ENCODE data around the gene MLH1.
"Not testable (repeated sequence)": the region's sequence is repeated elsewhere in the genome, so short reads cannot be mapped to it uniquely, and the experiment has no call there.

The MLH1 gene

DNA sequence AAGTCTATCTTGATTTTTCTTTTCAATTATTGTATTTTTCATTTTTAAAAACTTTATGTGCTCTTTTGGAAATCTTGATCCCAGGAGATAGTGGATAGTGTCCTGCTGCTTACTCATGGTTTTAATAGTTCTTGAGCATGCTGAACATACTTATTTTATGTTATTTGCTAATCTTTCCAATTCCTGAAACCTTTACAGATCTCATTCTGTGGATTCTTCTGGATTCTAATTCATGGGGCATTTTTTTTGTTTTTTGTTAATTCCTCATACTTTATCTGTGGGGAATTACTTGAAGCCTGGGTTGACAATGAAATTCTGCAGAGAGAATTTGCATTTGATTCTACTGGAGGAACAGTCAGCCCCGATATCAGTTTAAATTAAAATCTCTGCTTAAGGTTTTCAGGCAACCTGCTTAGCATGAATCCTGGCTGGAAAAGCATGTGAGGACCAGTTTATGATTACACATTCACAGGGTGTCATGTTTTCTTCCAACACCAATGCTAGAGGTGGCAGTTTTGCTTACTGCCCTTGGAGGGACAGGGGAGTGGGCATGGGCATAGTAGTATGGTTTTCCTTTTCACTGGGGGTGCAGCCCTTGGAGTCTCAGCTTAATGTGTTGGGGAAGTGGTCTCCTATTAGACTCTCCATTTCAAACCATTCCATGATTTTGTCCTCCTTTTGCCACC lies 46.0 kb downstream of the MLH1 start:
- DNase-seq = no peak

DNA sequence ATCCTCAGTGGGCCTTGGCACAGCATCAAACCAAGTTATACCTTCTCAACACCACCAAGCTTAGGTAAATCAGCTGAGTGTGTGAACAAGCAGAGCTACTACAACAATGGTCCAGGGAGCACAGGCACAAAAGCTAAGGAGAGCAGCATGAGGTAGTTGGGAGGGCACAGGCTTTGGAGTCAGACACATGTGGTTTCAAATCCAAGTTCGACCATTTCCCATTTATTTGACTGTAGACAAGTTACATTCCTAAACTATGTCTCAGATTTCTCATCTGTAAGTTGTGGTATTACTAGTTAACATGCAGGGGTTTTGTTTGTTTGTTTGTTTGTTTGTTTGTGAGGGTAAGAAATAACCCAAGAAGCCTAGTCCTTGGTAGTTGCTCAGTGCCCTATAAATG lies 46.9 kb downstream of the MLH1 start:
- no peak for DNase-seq

DNA sequence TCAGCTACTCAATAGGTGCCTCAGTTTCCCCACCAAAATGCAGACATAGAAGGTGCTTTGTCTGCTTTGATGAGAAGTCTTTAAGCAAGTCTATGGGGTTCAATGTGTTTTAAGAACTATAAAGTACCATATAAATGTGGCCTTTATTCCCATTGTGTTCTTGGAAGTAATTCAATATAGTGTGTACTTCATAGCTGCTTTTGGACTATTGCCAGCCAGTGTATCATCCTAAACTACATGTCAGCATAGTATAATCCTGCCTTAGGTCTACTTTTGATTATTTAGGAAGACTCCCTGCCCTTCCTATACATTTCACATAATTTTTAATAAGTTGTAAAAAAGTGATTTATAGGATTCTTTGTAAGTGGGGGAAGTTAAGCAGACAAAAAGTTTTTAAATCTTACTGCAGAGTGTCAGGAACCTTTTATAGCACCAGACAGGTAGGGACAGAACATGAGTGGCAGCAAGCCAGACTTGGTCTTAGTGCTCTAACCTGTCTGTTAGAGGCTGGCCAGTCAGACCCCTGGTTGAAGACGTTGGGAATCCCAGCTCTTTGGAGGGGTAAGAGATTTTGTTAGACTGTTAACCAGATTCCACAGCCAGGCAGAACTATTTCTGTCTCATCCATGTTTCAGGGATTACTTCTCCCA lies 48.4 kb downstream of the MLH1 start:
- DNase-seq = no peak

DNA sequence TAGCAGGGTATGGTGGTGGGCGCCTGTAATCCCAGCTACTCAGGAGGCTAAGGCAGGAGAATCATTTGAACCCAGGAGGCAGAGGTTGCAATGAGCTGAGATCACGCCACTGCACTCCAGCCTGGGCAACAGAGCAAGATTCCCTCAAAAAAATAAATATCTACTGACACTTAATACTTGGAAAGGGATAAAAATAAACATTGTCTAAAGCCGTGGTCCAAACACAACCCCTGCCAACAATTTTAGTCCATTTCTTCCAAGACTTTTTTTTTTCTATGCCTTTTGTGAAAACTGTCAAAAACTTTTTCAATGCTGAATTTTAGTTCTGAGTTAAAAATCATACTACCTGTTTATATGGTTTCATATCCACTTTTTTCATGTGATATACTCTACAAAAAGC lies 49.4 kb downstream of the MLH1 start:
- DNase-seq = not testable (repeated sequence)

DNA sequence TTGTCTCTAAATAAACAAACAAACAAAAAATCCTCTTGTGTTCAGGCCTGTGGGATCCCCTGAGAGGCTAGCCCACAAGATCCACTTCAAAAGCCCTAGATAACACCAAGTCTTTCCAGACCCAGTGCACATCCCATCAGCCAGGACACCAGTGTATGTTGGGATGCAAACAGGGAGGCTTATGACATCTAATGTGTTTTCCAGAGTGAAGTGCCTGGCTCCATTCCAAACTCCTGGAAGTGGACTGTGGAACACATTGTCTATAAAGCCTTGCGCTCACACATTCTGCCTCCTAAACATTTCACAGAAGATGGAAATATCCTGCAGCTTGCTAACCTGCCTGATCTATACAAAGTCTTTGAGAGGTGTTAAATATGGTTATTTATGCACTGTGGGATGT lies 57.0 kb downstream of the MLH1 start:
- no peak for DNase-seq

DNA sequence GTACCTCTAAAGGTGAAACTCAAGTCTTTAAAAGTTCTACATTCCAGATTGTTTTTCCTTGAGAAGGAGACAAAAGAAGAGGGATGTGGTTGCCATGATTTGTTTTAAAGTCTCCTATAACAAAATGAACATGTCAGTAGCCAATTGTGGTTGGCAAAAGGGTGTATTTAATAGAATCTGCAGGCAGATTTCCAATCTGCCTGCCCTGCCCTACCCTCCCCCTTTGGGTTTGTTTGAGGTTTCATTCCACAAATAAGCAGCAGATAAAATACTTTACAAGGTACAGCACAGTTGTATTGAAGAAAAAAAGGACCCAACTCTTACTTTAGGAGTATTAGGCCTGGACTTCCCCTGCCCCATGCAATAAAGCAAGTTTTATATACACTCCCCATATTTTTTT lies 59.5 kb downstream of the MLH1 start:
- DNase-seq = no peak

DNA sequence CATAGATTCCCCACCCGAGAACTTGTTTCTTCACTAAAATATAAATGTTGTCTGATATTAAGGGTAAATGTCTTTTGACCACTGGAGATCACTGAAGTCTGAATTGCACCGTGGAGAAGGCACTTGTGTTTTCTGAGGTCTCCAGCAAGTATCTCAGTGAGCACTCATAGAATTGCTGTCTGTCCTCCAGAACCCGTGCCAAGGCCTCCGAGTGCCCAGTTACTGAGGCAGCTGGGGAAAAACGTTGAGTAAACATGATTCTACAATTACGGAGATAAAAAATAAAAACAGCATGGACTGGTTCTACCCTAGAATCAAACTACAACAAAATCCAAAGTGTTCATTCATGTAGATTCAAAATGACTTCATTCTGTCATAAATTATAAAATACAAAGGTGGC lies 60.0 kb downstream of the MLH1 start:
- no peak for DNase-seq

DNA sequence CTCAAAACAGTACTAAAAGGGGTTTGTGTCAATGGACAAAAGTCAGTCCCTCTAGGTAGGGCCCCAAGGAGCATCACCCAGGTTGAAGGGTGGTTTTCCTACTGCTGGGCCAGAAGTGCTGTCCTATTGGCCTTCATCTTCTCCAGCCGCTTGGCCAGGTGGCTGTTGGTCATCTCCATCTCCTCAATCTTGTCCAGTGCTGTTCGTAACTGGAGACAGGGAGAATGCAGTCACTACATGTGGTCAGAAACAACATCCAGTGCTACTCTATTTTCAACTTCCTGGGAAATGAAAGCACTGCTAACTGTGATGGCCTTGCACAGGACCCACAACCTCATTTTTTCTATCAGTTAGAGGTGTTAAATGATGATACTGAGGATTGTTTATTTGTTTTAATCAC lies 60.4 kb downstream of the MLH1 start:
- DNase-seq = no peak

DNA sequence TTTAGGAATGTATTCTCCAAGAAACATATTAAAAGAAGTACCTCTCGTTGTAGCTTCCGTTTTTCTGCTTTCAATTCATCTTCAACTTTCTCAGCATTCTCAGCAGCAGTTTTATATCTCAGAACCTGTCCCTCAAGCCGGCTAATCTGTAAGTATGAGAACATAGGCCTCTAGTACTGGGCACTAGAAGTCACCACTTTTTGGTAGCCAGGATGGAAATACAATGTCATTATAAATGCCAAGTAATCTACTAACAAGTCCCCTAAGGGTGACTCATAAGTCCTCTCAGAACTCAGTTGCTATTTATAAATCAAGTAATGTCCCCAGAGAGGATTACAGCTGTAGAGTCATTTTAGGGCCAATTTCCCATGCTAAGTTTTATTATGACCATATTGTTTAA lies 61.1 kb downstream of the MLH1 start:
- DNase-seq = no peak

DNA sequence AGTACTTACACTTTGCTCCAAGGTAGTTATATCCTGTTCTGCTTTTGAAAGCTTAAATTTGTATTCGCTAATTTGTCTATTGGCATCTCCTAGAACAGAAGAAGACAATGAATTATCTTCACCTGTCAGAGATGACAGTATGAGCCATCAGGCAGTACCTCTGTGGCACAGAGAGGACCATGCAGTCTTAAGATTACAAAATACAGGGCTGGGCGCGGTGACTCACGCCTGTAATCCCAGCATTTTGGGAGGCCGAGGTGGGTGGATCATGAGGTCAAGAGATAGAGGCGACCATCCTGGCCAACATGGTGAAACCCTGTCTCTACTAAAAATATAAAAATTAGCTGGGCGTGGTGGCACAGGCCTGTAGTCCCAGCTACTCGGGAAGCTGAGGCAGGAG lies 61.8 kb downstream of the MLH1 start:
- DNase-seq = not testable (repeated sequence)

DNA sequence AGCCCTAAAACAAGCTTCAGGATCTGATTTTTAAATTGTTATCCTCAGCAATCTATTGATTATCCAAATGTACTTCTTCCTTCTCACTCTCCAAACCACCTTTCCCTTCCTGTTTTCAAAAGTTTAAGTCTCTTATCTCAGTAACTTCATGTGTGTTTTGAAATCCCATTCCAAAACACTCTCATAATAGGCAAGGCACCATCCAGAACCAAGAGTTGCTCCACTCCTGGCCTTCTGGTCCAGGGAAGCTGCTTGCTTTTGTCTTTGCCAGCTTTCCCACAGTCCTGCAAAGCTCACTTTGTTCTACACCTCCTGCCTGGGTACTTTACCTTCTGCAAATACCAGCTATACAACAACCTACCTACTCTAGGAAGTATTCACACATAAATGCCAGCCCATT lies 63.5 kb downstream of the MLH1 start:
- DNase-seq = no peak

DNA sequence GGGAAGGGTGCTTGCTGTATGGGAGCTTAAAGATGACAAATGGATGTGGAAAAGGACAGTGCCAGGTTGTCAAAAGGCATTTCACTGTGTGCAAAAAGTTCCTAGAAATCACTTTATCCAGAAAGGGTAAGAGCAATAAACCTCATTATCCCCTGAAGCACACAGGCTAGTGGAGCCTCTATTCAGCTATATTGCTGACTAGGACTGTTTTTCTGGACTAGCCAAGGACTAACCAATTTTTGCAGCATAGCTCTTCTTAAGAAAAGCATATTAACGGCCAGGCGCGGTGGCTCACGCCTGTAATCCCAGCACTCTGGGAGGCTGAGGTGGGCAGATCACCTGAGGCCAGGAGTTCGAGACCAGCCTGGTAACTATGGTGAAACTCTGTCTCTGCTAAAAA lies 64.8 kb downstream of the MLH1 start:
- DNase-seq = no peak

DNA sequence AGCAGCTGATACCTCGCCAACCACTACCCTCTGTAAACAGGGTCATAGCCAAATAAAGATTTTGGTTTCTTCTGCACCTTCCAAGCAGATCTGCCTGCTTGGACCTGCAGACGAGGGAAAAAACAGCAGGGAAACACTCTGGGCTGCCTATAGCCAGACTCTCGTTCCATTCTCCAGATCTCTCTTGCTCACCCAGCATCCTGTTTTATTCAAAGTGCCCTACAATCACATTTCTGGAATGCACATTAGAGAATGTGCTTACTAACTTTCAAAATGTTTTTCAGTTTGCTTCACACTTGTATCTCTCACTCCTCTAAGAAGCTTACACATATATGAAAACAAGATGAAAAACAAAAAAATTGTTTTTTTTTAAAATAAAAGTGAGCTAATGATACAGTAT lies 71.4 kb downstream of the MLH1 start:
- DNase-seq = no peak

DNA sequence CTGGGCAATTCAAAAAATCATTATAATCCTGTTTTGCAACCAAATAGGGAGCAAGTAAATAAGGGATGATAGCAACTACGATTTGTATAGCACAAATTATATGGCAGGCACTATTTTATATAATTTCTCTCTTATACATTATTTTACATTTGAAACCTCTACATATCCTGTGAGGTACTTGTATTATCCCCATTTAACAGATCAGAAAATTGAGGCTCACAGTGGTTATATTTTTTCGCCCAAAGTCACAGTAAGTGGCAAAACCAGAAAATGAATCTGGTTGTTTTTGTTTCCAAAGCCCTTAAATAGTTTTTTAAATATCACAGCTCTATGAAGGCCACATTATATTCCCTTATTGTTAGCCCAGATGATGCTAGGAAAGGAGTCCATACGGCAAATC lies 74.3 kb downstream of the MLH1 start:
- no peak for DNase-seq

DNA sequence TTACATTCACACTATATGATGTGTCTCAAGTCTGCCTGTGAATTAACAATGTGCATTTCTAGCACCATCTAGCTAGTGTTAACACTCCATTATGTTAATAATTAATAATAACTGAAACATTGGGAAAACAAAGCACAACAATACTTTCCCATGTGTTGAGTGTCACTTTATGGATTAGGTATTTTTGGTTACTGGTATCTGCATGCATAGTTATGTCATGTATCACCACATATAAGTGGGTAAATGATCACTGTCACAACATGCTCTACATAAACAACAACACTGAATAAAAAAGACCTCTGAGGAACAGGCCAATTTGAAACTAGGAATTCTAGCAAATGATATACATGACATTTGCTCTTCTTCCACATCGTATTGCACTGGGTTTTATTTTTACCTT lies 74.7 kb downstream of the MLH1 start:
- no peak for DNase-seq

DNA sequence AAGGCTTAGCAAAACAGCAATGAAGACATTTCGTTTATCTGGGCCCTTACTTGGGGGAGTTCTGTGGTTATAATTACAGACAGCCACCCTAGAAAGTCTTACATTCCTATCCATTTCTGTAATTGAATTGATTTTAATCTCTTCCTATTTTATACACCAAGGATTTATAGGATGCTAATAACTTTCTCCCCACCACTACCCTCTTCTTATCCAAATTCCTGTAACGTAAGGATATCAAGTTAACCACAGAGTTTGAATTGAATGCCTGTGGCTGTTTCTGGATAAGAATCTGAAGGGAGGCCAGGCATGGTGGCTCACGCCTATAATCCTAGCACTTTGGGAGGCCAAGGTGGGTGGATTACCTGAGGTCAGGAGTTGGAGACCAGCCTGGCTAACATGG lies 78.6 kb downstream of the MLH1 start:
- no peak for DNase-seq

DNA sequence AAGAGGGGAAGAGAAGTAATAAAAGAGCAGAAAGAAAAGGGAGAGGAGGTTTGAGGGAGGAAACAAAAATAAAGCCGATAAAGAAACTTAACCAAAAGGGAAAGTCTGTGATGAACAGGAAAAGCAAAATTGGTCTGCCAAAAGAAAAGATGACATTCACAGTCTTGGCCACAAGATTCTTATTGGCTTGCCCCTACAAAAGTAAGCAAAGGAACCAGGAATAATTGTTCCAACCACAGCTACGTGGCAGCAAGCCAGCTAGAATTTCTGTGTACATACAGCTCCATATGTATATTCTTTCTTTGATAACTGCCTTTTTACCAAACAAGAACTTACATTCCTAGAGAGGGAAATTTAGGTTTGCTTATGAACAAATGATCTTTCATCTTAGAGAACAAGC lies 79.6 kb downstream of the MLH1 start:
- DNase-seq = no peak

DNA sequence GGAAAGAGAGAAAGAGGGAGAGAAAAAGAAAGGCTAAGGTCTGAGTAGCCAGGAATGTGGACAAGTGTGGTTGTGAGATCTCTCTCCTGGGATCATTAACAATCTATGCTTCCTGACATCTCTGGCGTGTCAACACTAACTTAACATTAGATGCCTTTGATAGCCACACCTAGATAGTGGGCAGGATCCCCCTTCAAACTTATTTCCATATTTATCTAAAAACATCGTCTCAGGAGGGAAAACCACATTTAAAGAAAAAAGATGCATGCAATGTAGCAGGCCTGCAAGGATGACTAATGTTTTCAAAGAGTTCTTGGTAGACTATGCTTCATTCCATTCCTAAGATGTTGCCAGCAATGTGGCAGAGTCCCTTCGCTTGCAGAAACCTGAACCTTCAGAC lies 80.9 kb downstream of the MLH1 start:
- no peak for DNase-seq

DNA sequence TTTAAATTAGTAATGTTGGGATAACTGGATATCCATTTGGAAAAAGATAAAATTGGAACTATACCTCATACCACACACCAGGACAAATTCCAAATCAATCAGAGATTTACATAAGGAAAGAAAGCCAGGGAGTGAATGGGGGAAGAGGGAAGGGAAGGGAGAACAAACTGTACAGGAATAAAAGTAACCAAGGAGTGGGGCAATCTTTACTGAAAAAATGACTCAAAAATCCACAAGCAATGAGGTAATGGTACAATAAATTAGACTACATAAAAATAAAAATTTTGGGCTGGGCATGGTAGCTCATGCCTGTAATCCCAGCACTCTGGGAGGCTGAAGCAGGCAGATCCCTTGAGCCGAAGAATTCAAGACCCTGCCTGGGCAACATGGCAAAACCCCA lies 82.6 kb downstream of the MLH1 start:
- DNase-seq = no peak

DNA sequence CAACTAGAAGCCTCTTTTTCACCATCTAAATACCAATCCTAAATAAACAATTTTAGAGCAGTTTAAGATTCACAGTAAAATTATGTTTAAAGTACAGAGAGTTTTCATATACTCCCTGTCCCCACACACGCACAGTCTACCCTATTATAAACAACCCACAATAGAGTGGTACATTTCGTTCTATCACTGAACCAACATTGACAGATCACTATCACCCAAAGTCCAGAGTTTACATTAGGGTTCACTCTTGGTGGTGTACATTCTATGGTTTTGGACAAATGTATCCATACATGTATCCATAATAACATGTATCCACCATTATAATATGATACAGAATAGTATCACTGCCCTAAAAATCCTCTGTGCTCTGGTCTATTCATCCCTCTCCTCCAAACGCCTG lies 89.0 kb downstream of the MLH1 start:
- DNase-seq = no peak

DNA sequence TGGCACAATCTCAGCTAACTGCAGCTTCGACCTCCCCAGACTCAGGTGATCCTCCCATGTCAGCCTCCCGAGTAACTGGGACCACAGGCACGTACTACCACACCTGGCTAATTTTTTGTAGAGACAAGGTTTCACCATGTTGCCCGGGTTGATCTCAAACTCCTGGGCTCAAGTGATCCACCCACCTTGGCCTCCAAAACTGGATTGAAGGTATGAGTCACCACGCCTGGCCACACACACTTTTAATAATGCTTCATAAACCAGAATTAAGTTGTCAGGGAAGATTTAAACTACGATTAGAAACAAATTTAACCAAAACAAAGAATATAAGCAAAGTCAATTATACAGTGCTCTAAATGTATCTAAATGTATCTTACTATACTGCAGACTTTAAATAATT lies 93.6 kb downstream of the MLH1 start:
- no peak for DNase-seq

DNA sequence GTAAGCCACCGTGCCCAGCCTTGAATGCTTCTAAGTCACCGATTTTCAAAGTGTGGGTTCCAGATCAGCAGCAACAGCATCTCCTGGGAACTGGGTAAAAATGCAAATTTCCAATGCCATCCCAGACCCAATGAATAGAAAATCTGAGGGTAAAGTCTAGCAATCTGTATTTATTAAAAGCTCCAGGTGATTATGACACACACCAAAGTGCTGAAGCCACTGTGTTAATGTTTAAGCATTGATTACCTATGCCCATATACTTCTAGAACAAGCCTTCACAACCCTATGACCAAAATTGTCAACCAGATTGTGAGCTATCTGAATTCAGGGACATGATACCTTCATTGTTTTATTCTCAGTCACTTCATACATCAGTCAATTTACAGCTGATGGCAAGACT lies 94.6 kb downstream of the MLH1 start:
- no peak for DNase-seq

DNA sequence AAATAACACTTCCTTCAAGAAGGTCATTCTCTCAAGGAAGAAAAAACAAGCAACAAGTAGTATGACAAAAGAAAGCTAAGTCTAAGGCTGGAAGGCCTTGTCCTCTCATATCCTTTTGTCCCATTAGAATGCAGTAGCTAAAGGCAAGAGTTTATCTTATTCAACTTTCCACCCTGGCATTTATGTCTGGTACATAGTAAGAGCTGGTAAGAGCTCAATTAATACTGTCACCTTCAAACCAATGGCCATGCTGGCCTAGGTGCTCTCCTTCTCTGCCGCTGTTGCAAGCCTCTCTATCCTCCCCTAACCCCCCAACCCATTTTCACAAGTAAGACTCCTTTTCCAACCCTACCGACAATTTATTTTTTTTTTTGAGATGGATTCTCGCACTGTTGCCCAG lies 99.2 kb downstream of the MLH1 start:
- DNase-seq = no peak

DNA sequence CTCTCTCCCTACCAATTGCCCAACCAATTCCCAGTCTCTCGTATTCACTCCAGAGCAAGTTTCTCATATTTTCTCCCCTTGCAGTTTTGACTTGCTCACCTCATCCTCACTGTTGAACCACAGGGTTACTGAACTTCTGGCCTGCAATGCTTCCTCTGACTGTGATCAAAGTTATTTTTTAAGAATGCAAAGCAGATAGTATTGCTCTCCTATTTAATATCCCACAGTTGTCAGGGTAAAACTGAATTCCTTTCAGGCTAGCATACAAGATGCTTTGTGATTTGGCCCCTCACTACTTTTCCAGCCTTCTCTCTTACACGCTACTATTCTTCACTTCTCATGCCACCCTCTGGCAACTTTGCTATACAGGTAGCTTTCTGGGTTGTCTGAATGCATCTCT lies 100.2 kb downstream of the MLH1 start:
- DNase-seq = no peak

DNA sequence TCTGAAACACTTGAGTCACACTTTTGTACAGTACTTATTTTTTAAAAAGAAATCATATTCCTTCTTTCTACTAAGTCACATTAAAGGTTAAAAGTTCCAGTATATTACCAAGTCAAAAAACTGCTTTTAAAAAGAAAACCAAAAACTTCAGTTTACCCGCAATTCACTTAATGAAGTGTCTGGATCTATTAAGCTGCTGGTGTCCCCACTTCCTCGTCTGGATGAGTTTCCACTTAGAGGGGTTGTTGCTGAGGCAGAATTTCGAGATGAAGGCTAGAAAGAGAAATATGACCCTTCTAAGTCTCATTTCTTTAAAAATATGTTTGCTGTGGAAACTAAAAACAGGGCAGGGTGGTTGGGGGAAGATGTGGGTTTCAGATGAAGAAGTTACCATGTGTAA lies 101.3 kb downstream of the MLH1 start:
- no peak for DNase-seq
